ENCODE data around the gene GET4. TPM values are rescaled to one million over a fixed set of nuclear protein-coding genes. Genes with fewer than 3 reads are reported as not detected.

Gene GET4
- total RNA-seq, 2 experiments from 2014 or later, result 44.1 to 44.7 TPM

DNA sequence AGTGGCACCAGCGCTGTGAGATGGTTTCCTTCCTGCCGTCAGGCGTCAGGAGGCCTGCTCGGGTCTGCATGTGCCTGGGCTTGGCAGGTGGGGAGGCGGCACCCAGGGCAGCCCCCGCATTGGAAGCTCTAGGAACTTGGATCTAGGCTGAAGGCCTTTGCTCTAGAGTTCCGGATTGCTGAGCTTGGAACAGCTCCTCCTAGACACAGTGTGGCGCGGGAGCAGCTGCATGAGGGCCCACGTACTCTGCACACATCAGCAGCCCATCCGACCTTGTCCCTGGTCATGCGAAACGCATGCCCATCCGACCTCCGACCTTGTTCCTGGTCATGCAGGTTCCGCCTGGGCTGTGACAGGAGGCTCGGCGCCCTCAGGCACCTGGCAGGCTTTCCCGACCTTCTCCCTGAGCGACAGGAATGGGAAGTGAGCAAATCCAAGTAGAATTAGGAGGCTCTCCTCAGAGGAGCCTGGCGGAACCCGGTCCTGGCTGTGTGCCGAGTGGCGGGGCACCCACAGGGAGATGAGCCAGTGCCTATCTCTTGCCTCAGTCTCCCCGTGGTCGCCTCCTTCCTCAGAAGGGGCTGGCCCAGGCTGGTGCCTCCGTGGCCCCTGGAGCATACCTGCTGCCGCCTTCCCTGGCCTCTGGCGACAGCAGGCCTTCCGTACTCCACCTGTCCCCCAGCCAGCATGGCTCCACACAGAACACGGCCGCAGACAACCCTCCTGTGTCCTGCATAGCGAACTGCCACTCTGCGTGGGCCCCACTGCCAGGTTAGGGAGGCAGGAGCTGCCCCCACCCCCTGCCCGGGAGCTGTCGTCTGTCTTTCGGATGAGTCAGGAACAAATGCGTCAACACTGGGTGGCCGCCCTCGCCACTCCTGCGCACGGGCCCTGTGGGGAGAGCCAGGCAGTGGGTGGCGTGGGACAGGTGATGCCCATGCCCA lies 12.0 kb downstream of the GET4 start:
- Mint-ChIP-seq H3K27ac (peak overlapping the region; percentile 30), H3K4me1 (no peaks in the 10 kb centered on the region)
- POLR2A ChIA-PET, result no interaction called here

DNA sequence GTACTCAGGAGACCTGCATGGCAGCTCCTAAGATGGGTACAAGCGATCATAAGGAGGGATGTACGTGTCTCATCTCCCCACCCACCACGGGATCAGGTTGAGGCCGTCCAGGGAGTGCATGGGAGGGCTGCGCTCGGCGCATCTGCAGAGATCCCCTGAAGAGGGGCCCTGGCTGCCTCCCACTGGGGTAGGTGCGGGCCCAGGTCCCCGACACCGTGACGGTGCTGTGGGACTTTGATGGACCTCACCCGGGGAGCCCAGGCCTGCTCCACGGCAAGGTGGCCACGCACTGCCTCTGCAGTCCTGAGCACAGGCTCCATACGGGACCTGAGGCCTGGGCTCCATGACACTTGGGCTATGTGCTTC lies 12.7 kb downstream of the GET4 start:
- Mint-ChIP-seq H3K27ac (no peak overlapping the region), H3K4me3 (no peak overlapping the region), H3K9me3 (no peaks in the 10 kb centered on the region), H3K36me3 (peaks cover 18% of the 10 kb centered on the region), H3K4me1 (no peaks in the 10 kb centered on the region), H3K27me3 (no peaks in the 10 kb centered on the region)
- ATAC-seq (ENCODE audit: low read depth), result no peak
- POLR2A ChIA-PET, result no interaction called here
- no peak for DNase-seq

More for the DNA sequence above, 12.0 kb downstream of the GET4 start:
- no peak for DNase-seq
- H3K9me3 Mint-ChIP-seq, result no peaks in the 10 kb centered on the region
- peaks cover 15% of the 10 kb centered on the region for H3K36me3 Mint-ChIP-seq
- no peak for ATAC-seq (ENCODE audit: low read depth)
- no peak overlapping the region for H3K4me3 Mint-ChIP-seq
- no peaks in the 10 kb centered on the region for H3K27me3 Mint-ChIP-seq

DNA sequence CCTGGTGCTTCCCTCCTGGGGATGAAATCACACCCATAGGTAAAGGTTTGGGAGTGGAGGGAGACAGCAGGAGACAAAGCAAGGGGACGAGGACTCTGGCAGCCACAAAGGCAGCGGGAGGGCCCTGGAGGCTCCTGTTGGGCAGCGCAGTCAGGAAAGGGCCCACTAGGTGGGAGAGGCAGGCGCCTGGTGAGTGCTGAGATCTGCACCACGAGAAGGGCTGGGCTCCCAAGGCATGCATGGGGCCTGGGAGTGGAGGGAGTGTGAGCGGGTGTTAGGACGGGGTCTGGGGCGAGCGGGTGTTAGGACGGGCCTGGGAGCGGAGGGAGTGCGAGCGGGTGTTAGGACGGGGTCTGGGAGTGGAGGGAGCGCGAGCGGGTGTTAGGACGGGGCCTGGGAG lies 13.0 kb downstream of the GET4 start:
- Mint-ChIP-seq H3K36me3 (peaks cover 18% of the 10 kb centered on the region), H3K27me3 (no peaks in the 10 kb centered on the region)

DNA sequence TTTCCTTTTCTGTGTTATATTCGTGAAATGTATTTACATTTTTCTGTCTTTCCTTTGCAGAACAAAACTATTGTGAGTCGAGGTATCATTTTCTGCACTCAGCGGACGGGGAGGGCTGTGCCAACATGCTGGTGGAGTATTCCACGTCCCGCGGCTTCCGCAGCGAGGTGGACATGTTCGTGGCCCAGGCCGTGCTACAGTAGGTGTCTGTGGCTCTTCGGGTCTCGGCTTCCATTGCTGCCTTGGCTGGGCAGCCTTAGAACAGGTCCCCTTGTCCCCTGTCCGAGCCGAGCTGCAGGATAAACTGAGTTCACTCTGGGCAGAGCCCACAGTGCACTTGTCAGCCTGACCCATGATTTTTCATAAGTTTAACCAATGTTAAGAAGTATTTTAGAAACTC lies 14.5 kb downstream of the GET4 start:
- no peak overlapping the region for H3K4me3 Mint-ChIP-seq
- POLR2A ChIA-PET, result no interaction called here
- DNase-seq (no peak), ATAC-seq (ENCODE audit: low read depth) (no peak)
- no peak overlapping the region for H3K27ac Mint-ChIP-seq
- peaks cover 22% of the 10 kb centered on the region for H3K36me3 Mint-ChIP-seq
- no peaks in the 10 kb centered on the region for H3K4me1 Mint-ChIP-seq
- H3K27me3 Mint-ChIP-seq, result no peaks in the 10 kb centered on the region
- no peaks in the 10 kb centered on the region for H3K9me3 Mint-ChIP-seq

More for the DNA sequence above, 13.0 kb downstream of the GET4 start:
- H3K9me3 Mint-ChIP-seq, result no peaks in the 10 kb centered on the region
- no peak for DNase-seq
- POLR2A ChIA-PET, result no interaction called here
- H3K4me3 Mint-ChIP-seq, result no peak overlapping the region
- H3K4me1 Mint-ChIP-seq, result no peaks in the 10 kb centered on the region
- ATAC-seq (ENCODE audit: low read depth), result no peak
- H3K27ac Mint-ChIP-seq, result no peak overlapping the region

DNA sequence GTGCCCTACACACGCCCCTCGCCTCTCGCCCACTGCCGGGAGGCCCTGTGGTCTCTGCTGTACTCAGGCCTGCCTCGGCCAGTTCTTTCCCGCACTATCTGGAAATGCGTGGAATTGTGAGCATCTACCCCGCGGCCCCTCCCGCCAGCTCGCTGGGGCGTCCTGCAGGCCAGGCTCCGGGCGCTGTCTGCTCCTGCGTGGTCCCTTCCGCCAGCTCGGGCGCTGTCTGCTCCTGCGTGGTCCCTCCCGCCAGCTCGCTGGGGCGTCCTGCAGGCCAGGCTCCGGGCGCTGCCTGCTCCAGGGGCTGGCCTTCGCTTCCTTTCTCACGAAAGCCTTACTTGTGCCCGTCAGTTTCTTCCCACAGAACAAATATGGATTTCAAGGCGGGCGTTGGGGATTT lies 14.9 kb downstream of the GET4 start:
- POLR2A ChIA-PET, result no interaction called here
- DNase-seq, result no peak
- Mint-ChIP-seq H3K36me3 (peaks cover 26% of the 10 kb centered on the region), H3K27me3 (no peaks in the 10 kb centered on the region), H3K9me3 (no peaks in the 10 kb centered on the region), H3K27ac (no peak overlapping the region), H3K4me3 (no peak overlapping the region), H3K4me1 (no peaks in the 10 kb centered on the region)
- ATAC-seq (ENCODE audit: low read depth), result no peak

DNA sequence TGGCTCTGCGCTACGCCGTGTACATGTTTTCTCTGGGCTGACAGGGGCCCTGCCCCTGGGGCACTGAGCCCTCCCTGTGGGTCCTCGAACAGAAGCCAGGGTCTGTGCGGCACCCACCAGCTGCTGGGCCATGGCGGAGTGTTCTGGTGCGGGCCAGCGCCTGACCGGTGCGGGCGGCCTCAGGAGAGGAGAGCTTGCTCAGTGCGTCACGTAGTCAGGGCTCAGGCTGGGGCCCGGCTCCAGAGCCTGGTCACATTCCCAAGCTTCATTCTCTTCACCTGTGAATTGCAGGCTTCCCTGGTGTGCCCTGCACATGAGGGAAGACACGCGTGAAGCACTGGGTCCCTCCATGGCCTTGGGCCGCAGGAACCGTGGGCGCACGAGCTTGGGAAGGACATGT lies 15.5 kb downstream of the GET4 start:
- H3K4me1 Mint-ChIP-seq, result no peaks in the 10 kb centered on the region

DNA sequence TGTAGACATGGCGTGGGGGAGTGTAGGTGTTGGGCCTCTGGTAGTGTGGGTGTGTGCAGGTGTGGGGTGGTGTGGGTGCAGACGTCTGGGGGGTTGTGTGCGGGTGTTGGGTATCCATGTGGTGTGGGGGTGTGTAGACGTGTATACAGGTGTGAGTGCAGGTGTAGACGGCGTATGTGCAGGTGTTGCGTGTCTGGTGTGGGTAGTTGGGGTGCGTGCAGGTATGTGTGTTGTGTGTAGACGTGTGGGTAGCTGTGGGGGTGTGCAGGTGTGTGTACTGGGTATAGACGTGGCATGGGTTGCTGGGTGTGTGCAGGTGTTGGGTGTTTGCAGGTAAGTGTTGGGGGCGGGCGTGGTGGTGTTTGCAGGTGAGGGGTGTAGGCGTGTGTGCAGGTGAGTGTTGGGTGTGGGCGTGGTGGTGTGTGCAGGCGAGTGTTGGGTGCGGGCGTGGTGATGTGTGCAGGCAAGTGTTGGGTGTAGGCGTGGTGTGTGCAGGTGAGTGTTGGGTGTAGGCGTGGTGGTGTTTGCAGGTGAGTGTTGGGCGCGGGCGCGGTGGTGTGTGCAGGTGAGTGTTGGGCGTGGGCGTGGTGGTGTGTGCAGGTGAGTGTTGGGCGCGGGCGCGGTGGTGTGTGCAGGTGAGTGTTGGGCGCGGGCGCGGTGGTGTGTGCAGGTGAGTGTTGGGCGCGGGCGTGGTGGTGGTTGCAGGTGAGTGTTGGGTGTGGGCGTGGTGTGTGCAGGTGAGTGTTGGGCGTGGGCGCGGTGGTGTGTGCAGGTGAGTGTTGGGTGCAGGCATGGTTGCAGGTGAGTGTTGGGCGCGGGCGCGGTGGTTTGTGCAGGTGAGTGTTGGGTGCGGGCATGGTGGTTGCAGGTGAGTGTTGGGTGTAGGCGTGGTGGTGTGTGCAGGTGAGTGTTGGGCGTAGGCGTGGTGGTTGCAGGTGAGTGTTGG lies 16.6 kb downstream of the GET4 start:
- DNase-seq, result no peak
- H3K9me3 Mint-ChIP-seq, result no peaks in the 10 kb centered on the region
- H3K27me3 Mint-ChIP-seq, result no peaks in the 10 kb centered on the region
- no peak overlapping the region for H3K27ac Mint-ChIP-seq
- H3K4me3 Mint-ChIP-seq, result no peak overlapping the region
- POLR2A ChIA-PET, result no interaction called here
- peaks cover 27% of the 10 kb centered on the region for H3K36me3 Mint-ChIP-seq
- no peaks in the 10 kb centered on the region for H3K4me1 Mint-ChIP-seq
- ATAC-seq (ENCODE audit: low read depth), result peak; percentile 13

More for the DNA sequence above, 15.5 kb downstream of the GET4 start:
- no peaks in the 10 kb centered on the region for H3K27me3 Mint-ChIP-seq
- peaks cover 27% of the 10 kb centered on the region for H3K36me3 Mint-ChIP-seq
- POLR2A ChIA-PET, result no interaction called here
- no peaks in the 10 kb centered on the region for H3K9me3 Mint-ChIP-seq
- no peak overlapping the region for H3K4me3 Mint-ChIP-seq
- DNase-seq (no peak), ATAC-seq (ENCODE audit: low read depth) (no peak)
- H3K27ac Mint-ChIP-seq, result no peak overlapping the region

DNA sequence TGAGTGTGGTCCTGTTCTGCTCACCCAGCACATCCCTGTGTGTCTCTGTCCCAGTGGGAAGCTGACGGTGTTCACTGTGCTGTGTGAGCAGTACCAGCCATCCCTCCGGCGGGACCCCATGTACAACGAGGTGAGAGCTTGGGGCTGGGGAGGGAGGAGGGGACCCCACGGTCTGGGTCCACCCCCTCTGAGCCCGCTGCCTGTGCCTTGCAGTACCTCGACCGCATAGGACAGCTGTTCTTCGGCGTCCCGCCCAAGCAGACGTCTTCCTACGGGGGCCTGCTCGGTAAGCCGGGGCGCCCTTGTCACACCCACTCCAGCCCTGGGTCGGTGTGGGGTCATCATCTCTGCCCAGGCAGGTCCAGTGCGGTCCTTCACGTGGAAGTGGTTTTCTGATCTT lies 17.3 kb downstream of the GET4 start:
- Mint-ChIP-seq H3K9me3 (no peaks in the 10 kb centered on the region), H3K4me1 (no peaks in the 10 kb centered on the region), H3K36me3 (peaks cover 26% of the 10 kb centered on the region), H3K27ac (no peak overlapping the region), H3K27me3 (no peaks in the 10 kb centered on the region), H3K4me3 (no peak overlapping the region)
- POLR2A ChIA-PET, result no interaction called here
- no peak for DNase-seq
- no peak for ATAC-seq (ENCODE audit: low read depth)

DNA sequence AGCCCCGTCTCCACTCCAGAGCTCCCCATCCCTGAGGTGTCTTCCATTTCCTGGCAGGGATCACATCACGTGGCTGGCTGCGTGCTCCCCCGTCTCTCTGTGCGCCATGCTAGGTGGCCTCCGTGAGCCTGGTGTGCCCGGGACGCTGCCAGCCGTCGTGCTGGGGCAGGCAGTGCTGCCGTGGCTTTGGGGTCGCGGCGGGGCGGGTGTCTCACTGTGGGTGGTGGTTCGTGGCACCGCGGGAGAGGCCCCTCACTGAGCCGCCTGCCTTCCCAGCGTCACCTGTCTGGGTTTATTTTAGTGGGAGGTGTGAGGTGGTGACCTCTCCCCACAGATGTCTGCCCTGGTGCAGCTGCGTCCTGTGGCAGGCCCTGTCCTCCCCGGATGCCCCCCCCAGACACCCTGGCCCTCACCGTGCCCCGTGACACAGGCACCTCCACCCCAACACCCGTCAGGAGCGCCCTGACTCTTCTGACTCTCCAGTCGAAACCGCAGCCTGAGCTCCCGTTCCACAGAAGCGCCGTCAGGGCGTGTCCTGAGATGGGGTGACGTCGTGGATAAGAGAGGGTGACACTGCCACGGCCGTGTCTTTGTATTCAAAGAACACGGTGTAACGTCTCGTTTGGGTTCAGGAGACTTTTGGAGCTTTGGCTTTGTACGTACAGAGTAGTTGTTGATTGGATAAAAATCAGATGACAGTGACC lies 18.0 kb downstream of the GET4 start:
- Mint-ChIP-seq H3K27me3 (no peaks in the 10 kb centered on the region), H3K36me3 (peaks cover 24% of the 10 kb centered on the region), H3K4me3 (no peak overlapping the region), H3K27ac (no peak overlapping the region), H3K4me1 (no peaks in the 10 kb centered on the region), H3K9me3 (no peaks in the 10 kb centered on the region)
- ATAC-seq (ENCODE audit: low read depth) (no peak), DNase-seq (no peak)
- POLR2A ChIA-PET, result no interaction called here

DNA sequence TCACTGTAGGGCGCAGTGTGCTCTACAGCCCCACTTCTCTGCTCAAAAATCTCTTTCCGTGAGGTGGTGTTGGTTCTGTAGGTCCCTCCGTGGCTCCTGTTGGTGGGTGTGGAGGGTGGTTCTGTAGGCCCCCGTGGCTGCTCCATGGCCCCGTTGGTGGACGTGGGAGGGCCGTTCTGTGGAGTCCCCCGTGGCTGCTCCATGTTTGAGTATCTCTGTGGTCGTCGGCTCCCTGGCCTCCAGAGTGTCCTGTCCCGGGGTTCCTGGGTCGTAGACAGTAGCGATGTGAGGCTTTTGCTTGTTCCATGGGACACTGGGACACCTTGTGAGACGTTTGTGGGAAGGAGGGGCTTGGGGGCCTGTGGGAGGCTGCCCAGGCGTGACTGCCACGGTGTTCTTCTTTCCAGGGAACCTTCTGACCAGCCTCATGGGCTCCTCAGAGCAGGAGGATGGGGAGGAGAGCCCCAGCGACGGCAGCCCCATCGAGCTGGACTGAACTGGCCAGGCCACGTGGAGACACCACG lies 18.6 kb downstream of the GET4 start:
- DNase-seq (no peak), ATAC-seq (ENCODE audit: low read depth) (no peak)
- POLR2A ChIA-PET, result no interaction called here
- Mint-ChIP-seq H3K4me3 (no peak overlapping the region), H3K36me3 (peaks cover 24% of the 10 kb centered on the region), H3K27me3 (no peaks in the 10 kb centered on the region), H3K9me3 (no peaks in the 10 kb centered on the region), H3K4me1 (no peaks in the 10 kb centered on the region), H3K27ac (no peak overlapping the region)

DNA sequence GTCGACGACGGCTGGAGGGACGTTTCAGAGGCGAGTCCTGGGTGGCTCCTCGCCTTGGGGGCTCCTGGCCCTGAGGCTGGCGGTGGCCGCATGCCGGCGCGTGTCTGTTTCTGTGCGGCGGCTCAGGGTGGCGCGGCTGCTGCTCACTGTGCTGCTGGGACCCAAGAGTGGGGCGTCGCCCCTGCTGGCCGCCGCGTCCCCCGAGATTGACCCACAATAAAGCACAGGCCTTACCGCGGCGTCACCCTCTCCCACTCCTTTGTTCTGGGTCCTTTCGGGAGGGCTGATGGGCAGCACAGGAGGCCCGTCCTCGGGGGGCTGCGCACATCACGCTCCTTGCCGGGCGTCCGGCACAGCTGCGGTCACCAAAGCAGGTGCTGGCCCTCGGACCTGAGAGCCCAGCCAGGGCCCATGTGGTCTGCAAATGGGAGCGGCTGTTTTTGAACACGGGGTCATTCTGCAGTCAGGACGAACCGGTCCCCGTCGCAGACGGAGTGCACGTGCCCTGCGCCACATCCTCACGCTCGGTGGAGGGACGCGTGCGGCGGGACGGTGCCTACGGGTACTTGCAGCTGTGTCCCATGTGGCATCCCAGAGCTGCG lies 19.2 kb downstream of the GET4 start:
- Mint-ChIP-seq H3K4me1 (no peaks in the 10 kb centered on the region), H3K9me3 (no peaks in the 10 kb centered on the region), H3K27ac (no peak overlapping the region), H3K36me3 (peaks cover 24% of the 10 kb centered on the region), H3K27me3 (no peaks in the 10 kb centered on the region), H3K4me3 (no peak overlapping the region)
- ATAC-seq (ENCODE audit: low read depth) (no peak), DNase-seq (no peak)
- POLR2A ChIA-PET, result no interaction called here

DNA sequence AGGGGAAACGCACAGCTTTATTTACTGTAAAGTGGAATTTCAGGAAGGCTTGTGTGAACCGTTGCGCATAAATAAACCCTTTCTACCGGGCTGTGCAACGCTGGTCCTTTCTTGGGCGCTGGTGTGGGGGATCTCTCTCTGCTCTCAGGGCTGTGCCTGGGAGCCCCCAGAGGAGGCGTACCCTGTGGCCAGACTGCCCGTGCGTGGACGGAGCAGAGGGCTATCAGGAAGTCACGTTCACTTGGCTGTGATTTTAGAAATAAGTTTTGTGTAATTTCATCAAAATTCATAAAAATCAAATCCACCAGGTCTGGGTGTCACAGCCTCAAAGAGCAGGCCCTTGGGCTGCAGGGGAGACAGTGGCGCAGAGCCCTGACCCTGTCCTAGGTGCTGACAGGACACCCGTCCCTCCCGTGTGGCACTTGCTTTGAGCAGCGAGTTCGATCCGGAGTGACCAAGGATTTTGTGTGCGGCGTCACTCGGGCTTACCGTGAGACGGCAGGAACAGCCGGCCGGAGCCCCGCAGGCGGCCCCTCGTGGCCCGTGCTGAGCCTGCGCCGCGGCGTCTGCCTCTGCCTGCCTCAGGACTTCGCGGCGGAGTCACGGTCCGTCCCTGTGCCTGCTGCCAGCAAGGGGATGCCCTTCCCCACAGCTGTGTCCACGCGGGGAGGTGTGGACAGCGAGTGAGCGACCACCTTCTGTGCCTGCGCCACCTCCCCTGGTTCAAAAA lies 20.2 kb downstream of the GET4 start:
- DNase-seq, result no peak
- no peaks in the 10 kb centered on the region for H3K9me3 Mint-ChIP-seq
- POLR2A ChIA-PET, result no interaction called here
- H3K27me3 Mint-ChIP-seq, result no peaks in the 10 kb centered on the region
- H3K36me3 Mint-ChIP-seq, result peaks cover 24% of the 10 kb centered on the region
- no peak for ATAC-seq (ENCODE audit: low read depth)
- H3K4me1 Mint-ChIP-seq, result no peaks in the 10 kb centered on the region
- no peak overlapping the region for H3K4me3 Mint-ChIP-seq
- H3K27ac Mint-ChIP-seq, result no peak overlapping the region

Data from activated naive CD8-positive, alpha-beta T cell treated with anti-CD3 and anti-CD28 coated beads, Interleukin-2, amount 10 ng/mL, durations not matched to agents 7 days and 5 days (primary cell).